ENCODE measurements around the gene IMMT.

Gene IMMT

GRCh38 chr2:86105969-86106945 lies 89.0 kb downstream of the IMMT start, which contains the start of gene PTCD3:
PTCD3 (plus strand) TSS chr2:86106235; CDS start chr2:86106248, 13 bp downstream.
- peak within 1 kb of the TSS; percentile 95 for H3K4me3 ChIP-seq (ENCODE audit: low read length)
- TF ChIP-seq, protein P1, sequence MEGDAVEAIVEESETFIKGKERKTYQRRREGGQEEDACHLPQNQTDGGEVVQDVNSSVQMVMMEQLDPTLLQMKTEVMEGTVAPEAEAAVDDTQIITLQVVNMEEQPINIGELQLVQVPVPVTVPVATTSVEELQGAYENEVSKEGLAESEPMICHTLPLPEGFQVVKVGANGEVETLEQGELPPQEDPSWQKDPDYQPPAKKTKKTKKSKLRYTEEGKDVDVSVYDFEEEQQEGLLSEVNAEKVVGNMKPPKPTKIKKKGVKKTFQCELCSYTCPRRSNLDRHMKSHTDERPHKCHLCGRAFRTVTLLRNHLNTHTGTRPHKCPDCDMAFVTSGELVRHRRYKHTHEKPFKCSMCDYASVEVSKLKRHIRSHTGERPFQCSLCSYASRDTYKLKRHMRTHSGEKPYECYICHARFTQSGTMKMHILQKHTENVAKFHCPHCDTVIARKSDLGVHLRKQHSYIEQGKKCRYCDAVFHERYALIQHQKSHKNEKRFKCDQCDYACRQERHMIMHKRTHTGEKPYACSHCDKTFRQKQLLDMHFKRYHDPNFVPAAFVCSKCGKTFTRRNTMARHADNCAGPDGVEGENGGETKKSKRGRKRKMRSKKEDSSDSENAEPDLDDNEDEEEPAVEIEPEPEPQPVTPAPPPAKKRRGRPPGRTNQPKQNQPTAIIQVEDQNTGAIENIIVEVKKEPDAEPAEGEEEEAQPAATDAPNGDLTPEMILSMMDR (conservative IDR thresholded peaks at IDR 0.05; ENCODE audit: low read length): no peak
- DNase-seq (ENCODE audit: low read depth): peak; percentile 95

- H3K4me3 ChIP-seq (ENCODE audit: low read length): peak within 1 kb of the TSS; percentile 95
- peak; percentile 96 for DNase-seq (ENCODE audit: low read depth)
- TF ChIP-seq, protein P1 (conservative IDR thresholded peaks at IDR 0.05; ENCODE audit: low read length): peak; percentile 29; the same call in 1 of the 2 replicates
These were observed 89.9 kb downstream of the IMMT start, which contains the start of gene POLR1A for GRCh38 chr2:86105252-86105968. POLR1A (minus strand) TSS chr2:86105886; CDS start chr2:86105776, 110 bp downstream.

DNA sequence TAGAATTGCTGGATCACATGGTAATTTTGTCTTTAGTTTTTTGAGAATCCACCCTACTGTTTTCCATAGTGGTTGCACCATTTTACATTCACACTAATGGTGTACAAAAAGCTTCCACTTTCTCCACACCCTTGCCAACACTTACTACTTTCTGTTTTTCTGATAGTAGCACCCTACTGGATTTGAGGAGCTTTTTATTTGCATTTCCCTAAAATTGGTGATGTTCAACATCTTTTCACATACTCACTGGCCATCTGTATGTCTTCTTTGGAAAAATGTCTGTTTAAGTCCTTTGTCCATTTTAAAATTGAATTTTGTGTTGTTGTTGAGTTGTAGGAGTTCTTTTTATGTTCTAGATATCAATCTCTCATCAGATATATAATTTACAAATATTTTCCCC lies 93.1 kb downstream of the IMMT start:
- TF ChIP-seq, protein P1 (conservative IDR thresholded peaks at IDR 0.05; ENCODE audit: low read length): no peak
- no peak overlapping the region for H3K4me3 ChIP-seq (ENCODE audit: low read length)
- DNase-seq (ENCODE audit: low read depth): no peak

DNA sequence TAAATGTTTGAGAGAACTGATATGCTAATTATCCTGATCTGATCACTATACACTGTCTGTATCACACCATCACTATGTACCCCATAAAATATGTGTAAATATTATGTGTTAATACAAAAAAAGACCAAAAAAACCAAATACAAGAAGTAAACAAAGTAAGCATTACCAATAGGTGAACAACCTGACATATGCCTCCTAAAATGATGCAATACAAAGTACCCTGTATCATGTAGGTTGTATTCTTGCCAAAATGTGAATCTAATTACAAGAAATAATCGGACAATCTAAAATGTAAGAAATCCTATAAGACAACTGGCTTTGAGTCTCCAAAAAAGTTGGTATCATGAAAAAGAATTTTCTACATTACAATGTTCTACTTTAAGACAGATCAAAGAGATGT lies 97.3 kb downstream of the IMMT start:
- no peak overlapping the region for H3K4me3 ChIP-seq (ENCODE audit: low read length)
- no peak for DNase-seq (ENCODE audit: low read depth)
- TF ChIP-seq, protein P1 (conservative IDR thresholded peaks at IDR 0.05; ENCODE audit: low read length): no peak

DNA sequence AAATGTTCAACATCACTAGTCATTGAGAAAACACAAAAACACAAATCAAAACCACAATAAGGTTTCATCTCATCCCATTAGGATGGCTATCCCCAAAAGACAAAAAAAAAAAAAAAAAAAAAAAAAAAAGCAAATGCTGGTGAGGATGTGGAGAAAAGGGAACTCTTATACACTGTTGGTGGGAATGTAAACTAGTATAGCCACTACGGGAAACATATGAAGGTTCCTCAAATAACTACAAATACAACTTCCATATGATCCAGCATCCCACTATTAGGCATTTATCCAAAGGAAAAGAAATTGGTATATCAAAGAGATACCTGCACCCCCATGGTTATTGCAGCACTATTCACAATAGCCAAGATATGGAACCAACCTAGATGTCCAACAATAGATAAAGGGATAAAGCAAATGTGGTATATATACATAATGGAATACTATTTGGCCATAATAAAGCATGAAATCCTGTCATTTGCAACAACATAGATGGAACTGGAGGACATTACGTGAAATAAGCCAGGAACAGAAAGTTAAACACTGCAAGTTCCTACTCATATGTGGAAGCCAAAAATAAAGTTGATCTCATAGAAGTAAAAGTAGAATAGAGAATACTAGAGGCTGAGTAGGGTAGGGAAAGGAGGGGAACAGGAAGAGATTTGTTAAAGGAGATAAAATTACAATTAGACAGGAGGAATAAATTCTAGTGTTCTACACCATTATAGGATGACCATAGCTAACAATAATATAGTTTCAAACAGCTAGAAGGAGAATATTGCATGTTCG lies 98.0 kb downstream of the IMMT start:
- H3K4me3 ChIP-seq (ENCODE audit: low read length): no peak overlapping the region
- TF ChIP-seq, protein P1 (conservative IDR thresholded peaks at IDR 0.05; ENCODE audit: low read length): no peak
- DNase-seq (ENCODE audit: low read depth): no peak

- no peak overlapping the region for H3K4me3 ChIP-seq (ENCODE audit: low read length)
- TF ChIP-seq, protein P1 (conservative IDR thresholded peaks at IDR 0.05; ENCODE audit: low read length): no peak
- no peak for DNase-seq (ENCODE audit: low read depth)
These were observed 101.0 kb downstream of the IMMT start for GRCh38 chr2:86094229-86094628.
